Activated naive CD4-positive, alpha-beta T cell treated with anti-CD3 and anti-CD28 coated beads, Interleukin-2, amount 10 ng/mL, durations not matched to agents 7 days and 5 days (primary cell): ENCODE results near the gene KREMEN2.

Experiments used
- CTCF ChIA-PET: fragments of 350-600 bp; sonication (Branson Sonifier 250); formaldehyde crosslinking; loops from one replicate; lab custom pipeline; 2021; ENCODE audit warnings: antibody characterized with exemption; lab: Charles Lee
- DNase-seq: peaks from one replicate; pipeline ENCODE4 v3.0.0-alpha.2; 2020
- H3K27ac Mint-ChIP-seq: one replicate; pipeline ENCODE4 v1.8.0; 2021; ENCODE audit warnings: mild to moderate bottlenecking, moderate library complexity, mixed read lengths
- H3K27me3 Mint-ChIP-seq: one replicate; pipeline ENCODE4 v1.8.0; 2021; ENCODE audit warnings: mild to moderate bottlenecking, mixed read lengths
- H3K36me3 Mint-ChIP-seq: one replicate; pipeline ENCODE4 v1.8.0; 2021; ENCODE audit warnings: mixed read lengths
- H3K4me1 Mint-ChIP-seq: one replicate; pipeline ENCODE4 v1.8.0; 2021; ENCODE audit warnings: mixed read lengths
- H3K4me3 Mint-ChIP-seq: one replicate; pipeline ENCODE4 v1.8.0; 2021; ENCODE audit warnings: mild to moderate bottlenecking, moderate library complexity, mixed read lengths
- H3K9me3 Mint-ChIP-seq: one replicate; pipeline ENCODE4 v1.8.0; 2021; ENCODE audit warnings: mixed read lengths

The KREMEN2 gene

GRCh38 chr16:3001316-3001715, 37.2 kb downstream of the KREMEN2 start:
- Mint-ChIP-seq H3K27me3 (peaks cover 71% of the 10 kb centered on the region), H3K4me1 (peaks cover 11% of the 10 kb centered on the region), H3K9me3 (no peaks in the 10 kb centered on the region), H3K4me3 (no peak overlapping the region), H3K36me3 (no peaks in the 10 kb centered on the region), H3K27ac (no peak overlapping the region)
- CTCF ChIA-PET = interaction anchor here (0.6 to 17.3 kb wide), 3 partner anchors 26 to 45 kb away, joined by 3 to 300 read pairs (median 3); partner anchors contain the start of genes CLDN6, HCFC1R1, THOC6 and TNFRSF12A
- no peak for DNase-seq

GRCh38 chr16:3003582-3004270, 39.7 kb downstream of the KREMEN2 start:
- peak overlapping the region; percentile 73 for H3K4me3 Mint-ChIP-seq
- no peaks in the 10 kb centered on the region for H3K9me3 Mint-ChIP-seq
- peaks cover 35% of the 10 kb centered on the region for H3K4me1 Mint-ChIP-seq
- DNase-seq = peak; percentile 99
- peaks cover 71% of the 10 kb centered on the region for H3K27me3 Mint-ChIP-seq
- CTCF ChIA-PET = interaction anchor here (0.7 to 17.3 kb wide), 8 partner anchors 11 to 115 kb away, joined by 3 to 300 read pairs (median 4); partner anchors contain the start of genes CLDN6, HCFC1R1, PAQR4 and THOC6
- H3K27ac Mint-ChIP-seq = peak overlapping the region; percentile 72
- H3K36me3 Mint-ChIP-seq = no peaks in the 10 kb centered on the region

DNA sequence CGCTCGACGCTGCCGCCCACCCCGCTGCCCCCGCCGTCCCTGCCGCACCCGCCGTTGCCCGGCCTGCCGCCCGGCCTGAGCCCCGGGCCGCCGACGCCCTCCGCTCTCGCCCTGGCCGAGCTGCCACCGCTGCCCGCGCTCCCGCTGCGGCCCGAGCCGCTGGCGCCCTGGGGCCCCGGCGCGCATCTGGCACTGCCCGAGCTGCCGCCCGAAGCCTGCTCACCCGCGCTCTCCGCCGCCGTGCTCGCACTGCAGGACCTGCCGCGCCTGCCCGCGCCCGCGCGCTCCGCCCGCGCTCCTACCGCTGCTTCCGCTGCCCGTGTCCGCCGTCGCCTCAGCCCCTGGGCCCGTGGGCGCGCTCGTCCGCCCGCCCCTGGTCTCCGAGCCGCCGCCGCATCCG, 40.2 kb downstream of the KREMEN2 start:
- Mint-ChIP-seq H3K4me1 (peaks cover 37% of the 10 kb centered on the region), H3K4me3 (no peak overlapping the region), H3K36me3 (no peaks in the 10 kb centered on the region), H3K9me3 (no peaks in the 10 kb centered on the region), H3K27ac (no peak overlapping the region), H3K27me3 (peaks cover 71% of the 10 kb centered on the region)
- CTCF ChIA-PET = interaction anchor here (0.7 to 17.3 kb wide), 8 partner anchors 10 to 116 kb away, joined by 3 to 300 read pairs (median 4); partner anchors contain the start of genes CLDN6, HCFC1R1, PAQR4 and THOC6
- peak; percentile 46 for DNase-seq

DNA sequence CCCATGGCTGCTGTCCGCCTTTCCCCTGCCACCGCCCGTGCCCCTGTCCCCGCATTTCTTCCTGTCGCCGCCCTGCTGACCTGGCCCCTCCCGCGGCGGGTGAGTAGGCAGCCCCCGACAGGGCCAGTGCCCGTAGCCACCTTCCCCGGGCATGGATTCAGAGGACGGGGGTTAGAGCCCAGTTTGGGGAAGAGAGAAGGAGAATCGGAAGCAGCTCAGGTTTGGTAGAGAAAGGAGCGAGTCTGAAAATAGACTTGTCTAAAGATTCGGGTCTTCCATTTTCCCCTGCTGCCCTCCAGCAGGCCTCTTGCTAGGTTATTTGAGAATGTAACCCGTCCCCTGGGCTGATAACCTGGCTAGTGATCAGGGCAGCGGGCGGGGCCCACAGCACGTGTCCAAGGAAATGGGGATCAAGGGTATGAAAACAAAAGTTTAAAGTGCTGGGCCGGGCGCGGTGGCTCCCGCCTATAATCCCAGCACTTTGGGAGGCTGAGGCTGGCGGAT, 40.8 kb downstream of the KREMEN2 start:
- DNase-seq = peak; percentile 42
- peak overlapping the region; percentile 77 for H3K4me3 Mint-ChIP-seq
- H3K27ac Mint-ChIP-seq = no peak overlapping the region
- no peaks in the 10 kb centered on the region for H3K36me3 Mint-ChIP-seq
- H3K9me3 Mint-ChIP-seq = no peaks in the 10 kb centered on the region
- peaks cover 71% of the 10 kb centered on the region for H3K27me3 Mint-ChIP-seq
- CTCF ChIA-PET = interaction anchor here (17.3 kb wide), 1 partner anchor 22 kb away, joined by 300 read pairs; the partner anchor contains the start of genes CLDN6, HCFC1R1, THOC6 and TNFRSF12A
- H3K4me1 Mint-ChIP-seq = peaks cover 40% of the 10 kb centered on the region

DNA sequence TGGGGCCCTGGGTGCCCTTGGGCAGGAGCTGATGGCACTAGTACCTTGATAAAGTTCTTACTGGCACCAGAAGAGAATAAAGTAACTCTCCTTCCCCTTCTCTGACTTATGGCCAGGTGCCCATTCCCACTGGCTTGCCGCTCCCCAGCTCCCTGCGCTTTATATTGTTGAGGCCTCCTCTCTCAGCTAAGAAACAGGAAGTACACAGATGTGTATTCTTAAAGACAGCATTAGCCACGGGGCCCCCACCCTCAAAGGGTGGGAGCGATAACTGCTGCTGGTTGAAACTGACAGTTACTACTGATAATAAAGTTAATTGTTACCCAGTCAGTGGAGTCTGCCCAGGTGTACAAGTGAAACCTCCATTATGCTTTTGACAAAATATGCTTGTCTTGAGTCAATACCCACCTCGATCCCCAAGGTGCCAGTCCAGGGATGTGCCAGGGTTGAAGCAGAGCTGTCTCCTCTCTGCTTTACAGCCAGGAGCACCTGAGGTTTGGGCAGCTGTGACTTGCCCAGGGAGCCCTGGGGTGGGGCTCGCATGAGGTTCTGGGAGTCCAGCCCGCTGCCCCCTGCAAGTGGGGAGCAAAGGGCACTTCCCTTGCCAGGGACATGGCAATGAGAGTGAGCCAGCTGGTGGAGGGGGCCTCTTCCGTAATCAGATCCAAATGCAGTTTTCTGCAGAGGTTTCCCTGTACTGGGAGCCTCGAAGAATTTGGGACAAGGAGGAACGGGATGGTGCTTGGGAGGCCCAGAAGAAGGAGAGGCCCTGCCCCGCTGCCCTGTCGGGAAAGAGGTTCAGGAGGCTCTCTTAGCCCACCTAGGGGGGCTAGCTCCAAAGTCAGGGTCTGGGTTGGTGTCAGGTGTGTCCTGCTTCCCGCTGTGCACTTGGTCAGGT, 43.2 kb downstream of the KREMEN2 start:
- DNase-seq = no peak
- Mint-ChIP-seq H3K9me3 (no peaks in the 10 kb centered on the region), H3K4me3 (no peak overlapping the region), H3K27ac (peak overlapping the region; percentile 60), H3K4me1 (peaks cover 40% of the 10 kb centered on the region), H3K36me3 (no peaks in the 10 kb centered on the region), H3K27me3 (peaks cover 82% of the 10 kb centered on the region)
- CTCF ChIA-PET = interaction anchor here (1.0 to 17.3 kb wide), 5 partner anchors 19 to 156 kb away, joined by 3 to 300 read pairs (median 3); partner anchors contain the start of genes CLDN6, HCFC1R1, PKMYT1 and THOC6

- Mint-ChIP-seq H3K9me3 (no peaks in the 10 kb centered on the region), H3K4me3 (peak overlapping the region; percentile 49)
Measured at GRCh38 chr16:3007957-3008689, 44.0 kb downstream of the KREMEN2 start.

DNA sequence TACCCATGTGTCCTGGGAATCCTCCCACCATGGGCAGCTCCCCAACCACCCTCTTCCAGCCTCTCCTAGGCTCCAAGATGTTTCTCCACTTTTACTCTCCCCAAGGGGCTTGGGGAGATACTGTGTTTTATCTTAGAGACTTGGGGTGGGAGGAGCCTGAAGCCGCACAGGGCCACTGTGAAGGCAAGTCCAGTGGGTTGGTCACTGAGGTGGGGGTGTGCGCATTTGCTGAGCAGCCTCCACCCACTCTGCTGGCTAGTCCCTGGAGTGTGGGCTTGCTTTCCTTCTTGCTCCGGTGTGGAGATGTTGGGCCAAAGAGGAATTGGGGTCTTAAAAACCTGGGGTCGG, 44.6 kb downstream of the KREMEN2 start:
- H3K4me3 Mint-ChIP-seq = no peak overlapping the region
- H3K27ac Mint-ChIP-seq = no peak overlapping the region

More at GRCh38 chr16:3007957-3008689, 44.0 kb downstream of the KREMEN2 start:
- CTCF ChIA-PET = interaction anchor here (1.4 to 17.3 kb wide), 4 partner anchors 19 to 155 kb away, joined by 3 to 300 read pairs (median 4); partner anchors contain the start of genes CLDN6, HCFC1R1, PKMYT1 and THOC6
- H3K36me3 Mint-ChIP-seq = no peaks in the 10 kb centered on the region
- H3K27me3 Mint-ChIP-seq = peaks cover 86% of the 10 kb centered on the region
- peak; percentile 46 for DNase-seq
- peaks cover 40% of the 10 kb centered on the region for H3K4me1 Mint-ChIP-seq
- H3K27ac Mint-ChIP-seq = peak overlapping the region; percentile 60

GRCh38 chr16:3009568-3010390, 45.7 kb downstream of the KREMEN2 start:
- Mint-ChIP-seq H3K36me3 (no peaks in the 10 kb centered on the region), H3K27ac (no peak overlapping the region), H3K4me1 (peaks cover 39% of the 10 kb centered on the region), H3K9me3 (no peaks in the 10 kb centered on the region), H3K4me3 (no peak overlapping the region), H3K27me3 (peaks cover 95% of the 10 kb centered on the region)
- CTCF ChIA-PET = interaction anchor here (17.3 kb wide), 1 partner anchor 17 kb away, joined by 300 read pairs; the partner anchor contains the start of genes CLDN6, HCFC1R1, THOC6 and TNFRSF12A
- DNase-seq = no peak

More for the DNA sequence above, 44.6 kb downstream of the KREMEN2 start:
- DNase-seq = no peak
- CTCF ChIA-PET = interaction anchor here (17.3 kb wide), 1 partner anchor 18 kb away, joined by 300 read pairs; the partner anchor contains the start of genes CLDN6, HCFC1R1, THOC6 and TNFRSF12A
- Mint-ChIP-seq H3K36me3 (no peaks in the 10 kb centered on the region), H3K9me3 (no peaks in the 10 kb centered on the region), H3K27me3 (peaks cover 90% of the 10 kb centered on the region), H3K4me1 (peaks cover 40% of the 10 kb centered on the region)

GRCh38 chr16:3010510-3010909, 46.4 kb downstream of the KREMEN2 start:
- Mint-ChIP-seq H3K36me3 (no peaks in the 10 kb centered on the region), H3K27ac (no peak overlapping the region), H3K4me3 (no peak overlapping the region), H3K4me1 (peaks cover 37% of the 10 kb centered on the region), H3K9me3 (no peaks in the 10 kb centered on the region), H3K27me3 (peaks cover 97% of the 10 kb centered on the region)
- CTCF ChIA-PET = interaction anchor here (17.3 kb wide), 1 partner anchor 16 kb away, joined by 300 read pairs; the partner anchor contains the start of genes CLDN6, HCFC1R1, THOC6 and TNFRSF12A
- DNase-seq = no peak

GRCh38 chr16:3012246-3012645, 48.2 kb downstream of the KREMEN2 start:
- Mint-ChIP-seq H3K4me1 (peaks cover 23% of the 10 kb centered on the region), H3K27me3 (peaks cover 98% of the 10 kb centered on the region), H3K9me3 (no peaks in the 10 kb centered on the region), H3K4me3 (no peak overlapping the region), H3K27ac (no peak overlapping the region), H3K36me3 (no peaks in the 10 kb centered on the region)
- CTCF ChIA-PET = interaction anchor here (17.3 kb wide), 1 partner anchor 15 kb away, joined by 300 read pairs; the partner anchor contains the start of genes CLDN6, HCFC1R1, THOC6 and TNFRSF12A
- no peak for DNase-seq

DNA sequence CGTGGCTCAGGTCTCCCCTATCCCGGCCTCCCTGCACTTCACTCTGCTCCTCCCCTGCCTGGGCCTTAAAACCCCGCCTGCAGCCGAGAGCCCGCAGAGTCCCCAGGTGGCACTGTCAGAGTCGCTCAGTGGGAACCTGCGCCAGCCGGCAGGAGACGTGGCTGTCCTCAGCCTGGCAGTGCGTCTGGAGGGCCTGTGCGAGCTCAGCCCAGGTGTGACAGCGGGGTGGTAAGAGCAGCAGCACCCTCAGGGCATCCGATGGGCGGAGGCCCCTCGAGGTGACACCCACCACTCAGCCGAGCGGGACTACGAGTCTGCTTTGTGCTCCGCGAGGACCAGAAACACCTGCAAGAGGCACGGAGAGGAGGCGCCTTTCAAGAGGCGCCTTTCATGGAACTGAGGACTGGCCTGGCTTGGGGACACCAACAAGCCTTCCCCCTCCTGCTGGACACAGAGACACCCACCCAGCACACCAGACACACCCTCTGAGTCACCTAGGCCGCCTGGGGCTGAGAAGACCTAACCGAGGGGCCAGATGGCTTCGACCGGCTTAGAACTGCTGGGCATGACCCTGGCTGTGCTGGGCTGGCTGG, 48.8 kb downstream of the KREMEN2 start, which contains the start of gene CLDN9:
Gene CLDN9, plus strand, starts transcription at position 96 of the 593 bp plus-strand sequence. Its CDS starts 440 bp downstream, at position 536.
- H3K9me3 Mint-ChIP-seq = no peaks in the 10 kb centered on the region
- DNase-seq = no peak
- CTCF ChIA-PET = interaction anchor here (17.3 kb wide), 1 partner anchor 14 kb away, joined by 300 read pairs; the partner anchor contains the start of genes CLDN6, HCFC1R1, THOC6 and TNFRSF12A
- H3K27ac Mint-ChIP-seq = no peak within 1 kb of the TSS
- peaks cover 95% of the 10 kb centered on the region for H3K27me3 Mint-ChIP-seq
- no peaks in the 10 kb centered on the region for H3K36me3 Mint-ChIP-seq
- no peak within 1 kb of the TSS for H3K4me3 Mint-ChIP-seq
- H3K4me1 Mint-ChIP-seq = peaks cover 16% of the 10 kb centered on the region
